ENCODE measurements around the gene KCNJ14.

GRCh38 chr19:48499316-48500090, 44.1 kb downstream of the KCNJ14 start:
- TF ChIP-seq POLR2AphosphoS5 (IDR thresholded peaks at IDR 0.05; ENCODE audit: low read depth, low read length) (no peak), TAF1 (IDR thresholded peaks at IDR 0.05; ENCODE audit: borderline replicate concordance, low read depth, low read length) (no peak)

Data from GM12892 (cell line).